GM19043 (cell line): ENCODE measurements around the gene ZFYVE28.

Experiments used
- ATAC-seq: cut with Tn5 transposase; IDR thresholded peaks from one replicate; pipeline ENCODE4 v1.9.1; 2021; ENCODE audit warnings: low read depth; ENCODE audit not compliant: unreplicated experiment

Gene ZFYVE28

GRCh38 chr4:2371765-2372487, 46.5 kb downstream of the ZFYVE28 start:
- ATAC-seq: no peak

- no peak for ATAC-seq
Measured at GRCh38 chr4:2370597-2371320, 47.7 kb downstream of the ZFYVE28 start.

- no peak for ATAC-seq
Measured at GRCh38 chr4:2368746-2369437, 49.6 kb downstream of the ZFYVE28 start.

GRCh38 chr4:2367626-2368025, 50.8 kb downstream of the ZFYVE28 start:
- no peak for ATAC-seq

GRCh38 chr4:2366252-2367192, 51.9 kb downstream of the ZFYVE28 start:
- ATAC-seq: no peak

GRCh38 chr4:2365913-2366210, 52.6 kb downstream of the ZFYVE28 start:
- ATAC-seq: no peak

- ATAC-seq: no peak
Measured at GRCh38 chr4:2365054-2365912, 53.2 kb downstream of the ZFYVE28 start.

GRCh38 chr4:2364654-2365053, 53.8 kb downstream of the ZFYVE28 start:
- ATAC-seq: no peak

- ATAC-seq: no peak
Measured at GRCh38 chr4:2363951-2364653, 54.3 kb downstream of the ZFYVE28 start.

- ATAC-seq: no peak
Measured at GRCh38 chr4:2363056-2363721, 55.3 kb downstream of the ZFYVE28 start.

- ATAC-seq: no peak
Measured at GRCh38 chr4:2362266-2363055, 56.0 kb downstream of the ZFYVE28 start.

GRCh38 chr4:2361366-2362265, 56.8 kb downstream of the ZFYVE28 start:
- no peak for ATAC-seq

GRCh38 chr4:2360396-2360730, 58.1 kb downstream of the ZFYVE28 start:
- ATAC-seq: no peak

- ATAC-seq: no peak
Measured at GRCh38 chr4:2359591-2360395, 58.7 kb downstream of the ZFYVE28 start.

GRCh38 chr4:2357821-2358745, 60.4 kb downstream of the ZFYVE28 start:
- ATAC-seq: no peak
